Gastrocnemius medialis (tissue), 4 donors: ENCODE data around the gene NBDY. TPM values are rescaled to one million over a fixed set of nuclear protein-coding genes. Genes with fewer than 3 reads are reported as not detected.

Experiments
- ATAC-seq, 2 donors: fragments of 150-250 bp; one replicate each; pipeline ENCODE4 v1.9.1; 2016
- DNase-seq, 2 donors: peaks; one replicate each; pipeline ENCODE4 v3.0.0-alpha.2; 2019
- H3K27ac ChIP-seq, 4 donors: fragments of 200-600 bp; sonication (generic); 1 replicate in 1 of 4; 2 replicates in 3 of 4; pipeline ENCODE4 v1.5.1; 2016 to 2018; ENCODE audit warnings: mild to moderate bottlenecking in 2 of 4, moderate library complexity in 1 of 4
- H3K27me3 ChIP-seq, 3 donors: fragments of 200-600 bp; sonication (generic) in 2 of 3; 1 replicate in 1 of 3; 2 replicates in 2 of 3; pipeline versions ENCODE4 v1.5.1 to v1.6.0; 2016 to 2019; ENCODE audit warnings: mild to moderate bottlenecking in 1 of 3, moderate library complexity in 1 of 3
- H3K36me3 ChIP-seq, 2 donors: fragments of 200-600 bp; sonication (generic) in 1 of 2; one replicate each; pipeline ENCODE4 v1.5.1; 2017 to 2018
- H3K4me1 ChIP-seq, 2 donors: fragments of 200-600 bp; sonication (generic) in 1 of 2; one replicate each; pipeline ENCODE4 v1.5.1; 2016 to 2017; ENCODE audit warnings: mild to moderate bottlenecking in 2 of 2
- H3K4me3 ChIP-seq, 4 donors: fragments of 200-600 bp; sonication (generic) in 3 of 4; 1 replicate in 1 of 4; 2 replicates in 3 of 4; pipeline ENCODE4 v1.5.1; 2016 to 2019; ENCODE audit warnings: mild to moderate bottlenecking in 2 of 4
- H3K9me3 ChIP-seq, 3 donors: fragments of 200-600 bp; sonication (generic) in 2 of 3; 1 replicate in 1 of 3; 2 replicates in 2 of 3; pipeline ENCODE4 v1.5.1; 2016 to 2019
- CTCF ChIP-seq, 5 experiments: fragments of 450-650 bp in 3 of 5; fragments of 200-600 bp in 2 of 5; sonication (generic) in 2 of 5; IDR thresholded peaks in 4 of 5; conservative IDR thresholded peaks in 1 of 5; 1 replicate in 4 of 5; 2 replicates in 1 of 5; pipeline ENCODE4 v1.5.1; 2016 to 2019; ENCODE audit warnings: antibody characterized with exemption in 5 of 5, mild to moderate bottlenecking in 3 of 5, moderate library complexity in 3 of 5
- POLR2A ChIP-seq, 2 donors: fragments of 450-650 bp; IDR thresholded peaks; one replicate each; pipeline ENCODE4 v1.6.1; 2017; ENCODE audit warnings: antibody characterized with exemption in 2 of 2, mild to moderate bottlenecking in 2 of 2, moderate library complexity in 2 of 2
- in situ Hi-C, 4 donors: fragments of 200-750 bp; cut with MboI; loops; one replicate each; pipeline versions ENCODE4 v1.15.0 to v1.8.0; 2017; ENCODE audit warnings: low sequenced_read_pairs in 4 of 4
- intact Hi-C: fragments of 100-400 bp; cut with DNase I; formaldehyde crosslinking; loops from one replicate; pipeline ENCODE4 v1.15.1; 2023; ENCODE audit warnings: low total_unique reads
- total RNA-seq, 4 donors: library from RNA; depleted of rRNA; stranded (reverse); fragments of >200 nt; gene quantifications; one replicate each; pipeline versions ENCODE4 v1.1.0 to v1.2.3, GENCODE V29; 2016

The NBDY gene
- total RNA-seq, 4 donors from 2014 or later: 3.7 to 9.8 (median 5.9) TPM

- in situ Hi-C loops: no loop called here
Measured at GRCh38 chrX:56788717-56789122, 59.7 kb downstream of the NBDY start.

GRCh38 chrX:56789518-56790070, 60.6 kb downstream of the NBDY start:
- intact Hi-C loops: loop anchor here (10.0 kb wide), 2 partner anchors 1035 to 1235 kb away; no protein-coding TSS in a partner anchor
- DNase-seq (no peak), ATAC-seq (no peak)
- Histone ChIP-seq H3K4me3 (no peak overlapping the region), H3K9me3 (no peaks in the 10 kb centered on the region), H3K36me3 (no peaks in the 10 kb centered on the region), H3K27me3 (no peaks in the 10 kb centered on the region), H3K4me1 (peaks cover 0 to 8% of the 10 kb centered on the region in 2 donors), H3K27ac (no peak overlapping the region)
- TF ChIP-seq POLR2A (IDR thresholded peaks at IDR 0.05): no peak
- no peak for TF ChIP-seq CTCF (IDR thresholded peaks at IDR 0.05 in 4 of 5, conservative IDR thresholded peaks at IDR 0.05 in 1 of 5)
- in situ Hi-C loops: no loop called here

More at GRCh38 chrX:56788717-56789122, 59.7 kb downstream of the NBDY start:
- peak overlapping the region in 3 of 4 donors; percentile 72 to 82 (median 73) for H3K27ac ChIP-seq
- no peaks in the 10 kb centered on the region for H3K36me3 ChIP-seq
- H3K9me3 ChIP-seq: no peaks in the 10 kb centered on the region
- intact Hi-C loops: loop anchor here (10.0 kb wide), 2 partner anchors 1036 to 1236 kb away; no protein-coding TSS in a partner anchor
- H3K4me3 ChIP-seq: peak overlapping the region in 3 of 4 donors; percentile 39 to 53 (median 49)
- H3K27me3 ChIP-seq: no peaks in the 10 kb centered on the region
- TF ChIP-seq CTCF (IDR thresholded peaks at IDR 0.05 in 4 of 5, conservative IDR thresholded peaks at IDR 0.05 in 1 of 5): peak in 4 of 5 experiments; percentile 12 to 56 (median 39)
- TF ChIP-seq POLR2A (IDR thresholded peaks at IDR 0.05): no peak
- H3K4me1 ChIP-seq: peaks cover 0 to 8% of the 10 kb centered on the region in 2 donors
- peak in 1 of 2 donors; percentile 83 for ATAC-seq
- DNase-seq: peak in 1 of 2 donors; percentile 27

GRCh38 chrX:56790778-56791177, 61.7 kb downstream of the NBDY start:
- DNase-seq (no peak), ATAC-seq (no peak)
- no peaks in the 10 kb centered on the region for H3K9me3 ChIP-seq
- H3K4me1 ChIP-seq: peaks cover 0 to 8% of the 10 kb centered on the region in 2 donors
- no peak overlapping the region for H3K27ac ChIP-seq
- TF ChIP-seq POLR2A (IDR thresholded peaks at IDR 0.05) (no peak), CTCF (IDR thresholded peaks at IDR 0.05 in 4 of 5, conservative IDR thresholded peaks at IDR 0.05 in 1 of 5) (no peak)
- intact Hi-C loops: no loop called here
- in situ Hi-C loops: no loop called here
- no peak overlapping the region for H3K4me3 ChIP-seq
- no peaks in the 10 kb centered on the region for H3K36me3 ChIP-seq
- H3K27me3 ChIP-seq: no peaks in the 10 kb centered on the region

- ATAC-seq: no peak
- H3K4me3 ChIP-seq: no peak overlapping the region
- intact Hi-C loops: no loop called here
- no peaks in the 10 kb centered on the region for H3K27me3 ChIP-seq
- H3K36me3 ChIP-seq: no peaks in the 10 kb centered on the region
- TF ChIP-seq CTCF (IDR thresholded peaks at IDR 0.05 in 4 of 5, conservative IDR thresholded peaks at IDR 0.05 in 1 of 5) (no peak), POLR2A (IDR thresholded peaks at IDR 0.05) (no peak)
- H3K4me1 ChIP-seq: peaks cover 0 to 8% of the 10 kb centered on the region in 2 donors
- in situ Hi-C loops: no loop called here
- no peaks in the 10 kb centered on the region for H3K9me3 ChIP-seq
- H3K27ac ChIP-seq: no peak overlapping the region
- DNase-seq: no peak
Measured at GRCh38 chrX:56791456-56791855, 62.4 kb downstream of the NBDY start.
